ENCODE data around the gene MRTFA. TPM values are rescaled to one million over a fixed set of nuclear protein-coding genes. Genes with fewer than 3 reads are reported as not detected.

Gene MRTFA
- total and polyA plus RNA-seq, 10 donors, result 17.6 to 138 (median 83.9) TPM

DNA sequence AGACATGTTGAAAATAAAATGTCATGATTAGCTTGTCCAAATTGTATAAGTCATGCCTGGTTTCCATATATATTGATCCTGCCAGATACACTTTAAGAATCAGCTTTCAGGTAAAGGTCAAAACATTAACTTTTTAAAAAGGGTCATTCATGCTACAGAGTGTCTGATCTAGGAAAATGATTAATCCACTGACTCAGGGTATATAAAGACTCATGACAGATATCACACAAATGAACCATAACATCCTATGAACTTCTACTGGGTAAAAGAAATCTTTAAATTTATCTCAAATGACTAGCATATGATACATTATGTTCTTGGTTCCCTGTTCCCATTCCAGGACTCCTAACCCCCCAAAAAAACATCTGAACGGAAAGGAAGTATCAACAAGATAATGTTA, 11.7 kb downstream of the MRTFA start:
- DNase-seq, result no peak
- H3K27ac ChIP-seq, result no peak overlapping the region
- no peak overlapping the region for H3K4me3 ChIP-seq
- TF ChIP-seq POLR2AphosphoS5 (IDR thresholded peaks at IDR 0.05) (no peak), POLR2A (IDR thresholded peaks at IDR 0.05) (no peak), CTCF (IDR thresholded peaks at IDR 0.05 in 8 of 11, conservative IDR thresholded peaks at IDR 0.05 in 3 of 11) (no peak)
- H3K27me3 ChIP-seq (replicated peaks in 1 of 7), result no peaks in the 10 kb centered on the region
- H3K9me3 ChIP-seq, result peaks cover 0 to 20% (median 7%) of the 10 kb centered on the region in 8 donors
- H3K4me1 ChIP-seq, result peaks cover 0 to 70% (median 31%) of the 10 kb centered on the region in 6 donors
- intact Hi-C loops (cut with DNase I; ENCODE audit: low total_unique reads), result no loop called here
- no peaks in the 10 kb centered on the region for H3K36me3 ChIP-seq
- 84 to 98% (median 94%) methylated on average over 1 of the region's 1 CpG for WGBS, 5 donors

- intact Hi-C loops (cut with DNase I; ENCODE audit: low total_unique reads), result no loop called here
- 56 to 83% (median 70%) methylated on average over 9 of the region's 9 CpGs for WGBS, 5 donors
- H3K4me1 ChIP-seq, result peaks cover 0 to 48% (median 5%) of the 10 kb centered on the region in 6 donors
- TF ChIP-seq CTCF (IDR thresholded peaks at IDR 0.05 in 8 of 11, conservative IDR thresholded peaks at IDR 0.05 in 3 of 11) (no peak), POLR2AphosphoS5 (IDR thresholded peaks at IDR 0.05) (no peak), POLR2A (IDR thresholded peaks at IDR 0.05) (no peak)
- no peaks in the 10 kb centered on the region for H3K27me3 ChIP-seq (replicated peaks in 1 of 7)
- H3K9me3 ChIP-seq, result peaks cover 0 to 20% (median 7%) of the 10 kb centered on the region in 8 donors
- H3K4me3 ChIP-seq, result no peak overlapping the region
- DNase-seq, result no peak
- peak overlapping the region in 4 of 8 donors; percentile 8 to 51 (median 40) for H3K27ac ChIP-seq
- no peaks in the 10 kb centered on the region for H3K36me3 ChIP-seq
Observed at GRCh38 chr22:40621309-40622151, 15.0 kb downstream of the MRTFA start.

DNA sequence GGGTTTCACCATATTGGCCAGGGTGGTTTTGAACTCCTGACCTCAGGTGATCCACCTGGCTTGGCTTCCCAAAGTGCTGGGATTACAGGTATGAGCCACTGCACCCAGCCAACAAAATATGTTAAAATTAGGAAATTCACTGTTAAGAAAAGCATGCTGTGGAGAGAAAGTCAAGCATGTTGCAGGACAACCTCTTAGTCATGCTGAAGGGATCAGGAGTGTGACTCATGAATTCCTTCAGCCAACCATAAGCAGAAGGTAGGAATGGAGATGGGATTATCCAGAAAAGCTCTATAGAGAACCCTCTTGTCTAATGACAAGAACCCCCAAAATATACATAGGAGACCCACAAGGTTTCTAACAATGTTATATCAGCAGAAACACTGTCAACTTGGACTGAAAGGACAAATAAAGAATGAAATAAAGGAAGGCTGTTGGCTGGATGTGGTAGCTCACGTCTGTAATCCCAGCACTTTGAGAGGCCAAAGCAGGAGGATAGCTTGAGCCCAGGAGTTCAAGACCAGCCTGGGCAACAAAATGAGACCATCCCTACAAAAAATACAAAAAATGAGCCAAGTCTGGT, 16.0 kb downstream of the MRTFA start:
- WGBS, 5 donors, result 86 to 100% (median 92%) methylated on average over 1 of the region's 1 CpG

More for the DNA sequence above, 16.0 kb downstream of the MRTFA start:
- peak overlapping the region in 3 of 8 donors; percentile 29 to 51 (median 51) for H3K27ac ChIP-seq
- H3K9me3 ChIP-seq, result peaks cover 0 to 20% (median 7%) of the 10 kb centered on the region in 8 donors
- no peak for DNase-seq
- no peaks in the 10 kb centered on the region for H3K36me3 ChIP-seq
- TF ChIP-seq CTCF (IDR thresholded peaks at IDR 0.05 in 8 of 11, conservative IDR thresholded peaks at IDR 0.05 in 3 of 11) (no peak), POLR2AphosphoS5 (IDR thresholded peaks at IDR 0.05) (no peak), POLR2A (IDR thresholded peaks at IDR 0.05) (no peak)
- no peaks in the 10 kb centered on the region for H3K27me3 ChIP-seq (replicated peaks in 1 of 7)
- intact Hi-C loops (cut with DNase I; ENCODE audit: low total_unique reads), result no loop called here
- no peak overlapping the region for H3K4me3 ChIP-seq
- H3K4me1 ChIP-seq, result peaks cover 0 to 42% (median 5%) of the 10 kb centered on the region in 6 donors
